IgD-negative memory B cell (primary cell): ENCODE measurements around the gene RIT2. TPM values are rescaled to one million over a fixed set of nuclear protein-coding genes. Genes with fewer than 3 reads are reported as not detected.

ENCODE experiments used
- H3K27ac Mint-ChIP-seq, 3 donors: one replicate each; pipeline ENCODE4 v1.8.0; 2020 to 2022; ENCODE audit warnings: mild to moderate bottlenecking in 3 of 3, mixed read lengths in 3 of 3, moderate library complexity in 1 of 3
- H3K27me3 Mint-ChIP-seq: one replicate; pipeline ENCODE4 v1.8.0; 2021; ENCODE audit warnings: mixed read lengths
- H3K36me3 Mint-ChIP-seq: one replicate; pipeline ENCODE4 v1.8.0; 2020; ENCODE audit warnings: mild to moderate bottlenecking, mixed read lengths
- H3K4me1 Mint-ChIP-seq, 3 donors: one replicate each; pipeline ENCODE4 v1.8.0; 2020 to 2022; ENCODE audit warnings: mixed read lengths in 3 of 3, mild to moderate bottlenecking in 1 of 3
- H3K4me3 Mint-ChIP-seq, 4 donors: one replicate each; pipeline ENCODE4 v1.8.0; 2020 to 2022; ENCODE audit warnings: mild to moderate bottlenecking in 4 of 4, mixed read lengths in 4 of 4, moderate library complexity in 3 of 4
- H3K9me3 Mint-ChIP-seq, 3 donors: one replicate each; pipeline ENCODE4 v1.8.0; 2020 to 2021; ENCODE audit warnings: mixed read lengths in 3 of 3, mild to moderate bottlenecking in 1 of 3
- polyA plus RNA-seq: library from polyadenylated mRNA; unstranded; fragments of 300-500 nt; fragmentation: Illumina TruSeq; gene quantifications from one replicate; pipeline ENCODE4 v1.2.3, GENCODE V29; 2021

RIT2 gene
- polyA plus RNA-seq, 1 donor from 2014 or later: not detected

GRCh38 chr18:42950732-42951131 lies 164.8 kb downstream of the RIT2 start:
- Mint-ChIP-seq H3K9me3 (peaks cover 0 to 2% (median 0%) of the 10 kb centered on the region in 3 donors), H3K27me3 (no peaks in the 10 kb centered on the region), H3K27ac (no peak overlapping the region), H3K4me1 (no peaks in the 10 kb centered on the region), H3K36me3 (no peaks in the 10 kb centered on the region), H3K4me3 (no peak overlapping the region)

GRCh38 chr18:42948831-42949230 lies 166.7 kb downstream of the RIT2 start:
- Mint-ChIP-seq H3K36me3 (no peaks in the 10 kb centered on the region), H3K4me1 (no peaks in the 10 kb centered on the region), H3K27me3 (no peaks in the 10 kb centered on the region), H3K27ac (no peak overlapping the region), H3K4me3 (no peak overlapping the region), H3K9me3 (peaks cover 0 to 5% (median 0%) of the 10 kb centered on the region in 3 donors)

- Mint-ChIP-seq H3K4me3 (no peak overlapping the region), H3K27ac (no peak overlapping the region), H3K9me3 (peaks cover 0 to 6% (median 5%) of the 10 kb centered on the region in 3 donors), H3K4me1 (no peaks in the 10 kb centered on the region), H3K36me3 (no peaks in the 10 kb centered on the region), H3K27me3 (no peaks in the 10 kb centered on the region)
Observed at GRCh38 chr18:42941860-42942259, 173.6 kb downstream of the RIT2 start.

DNA sequence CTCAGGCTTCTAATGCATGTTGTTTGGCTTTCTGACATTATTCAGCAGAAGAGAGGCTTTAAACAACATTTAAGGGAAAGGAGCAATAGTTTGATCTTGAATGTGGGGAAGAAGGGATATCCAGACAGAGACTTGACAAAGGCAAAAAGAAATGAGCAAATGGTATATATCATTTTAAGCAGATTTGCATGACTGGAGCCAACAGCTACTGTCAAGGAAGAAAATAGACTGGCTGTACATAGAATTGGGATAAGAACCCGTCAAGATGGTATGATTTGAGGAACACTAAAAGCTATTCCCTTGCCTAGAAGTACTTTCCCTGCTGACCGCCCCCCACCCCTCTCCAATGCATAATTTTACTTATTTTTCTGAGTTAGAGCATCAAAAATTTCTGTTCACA lies 174.5 kb downstream of the RIT2 start:
- peaks cover 0 to 9% (median 6%) of the 10 kb centered on the region in 3 donors for H3K9me3 Mint-ChIP-seq
- H3K36me3 Mint-ChIP-seq: no peaks in the 10 kb centered on the region
- no peaks in the 10 kb centered on the region for H3K4me1 Mint-ChIP-seq
- no peaks in the 10 kb centered on the region for H3K27me3 Mint-ChIP-seq
- H3K4me3 Mint-ChIP-seq: no peak overlapping the region
- no peak overlapping the region for H3K27ac Mint-ChIP-seq

- Mint-ChIP-seq H3K4me1 (no peaks in the 10 kb centered on the region), H3K27me3 (no peaks in the 10 kb centered on the region), H3K4me3 (no peak overlapping the region), H3K9me3 (peaks cover 0 to 7% (median 2%) of the 10 kb centered on the region in 3 donors), H3K27ac (no peak overlapping the region), H3K36me3 (no peaks in the 10 kb centered on the region)
Observed at GRCh38 chr18:42937436-42937835, 178.0 kb downstream of the RIT2 start.

- H3K9me3 Mint-ChIP-seq: peaks cover 0 to 3% (median 2%) of the 10 kb centered on the region in 3 donors
- no peaks in the 10 kb centered on the region for H3K36me3 Mint-ChIP-seq
- no peaks in the 10 kb centered on the region for H3K27me3 Mint-ChIP-seq
- H3K4me1 Mint-ChIP-seq: no peaks in the 10 kb centered on the region
- no peak overlapping the region for H3K27ac Mint-ChIP-seq
- no peak overlapping the region for H3K4me3 Mint-ChIP-seq
Observed at GRCh38 chr18:42936289-42936688, 179.2 kb downstream of the RIT2 start.

GRCh38 chr18:42931491-42931890 lies 184.0 kb downstream of the RIT2 start:
- Mint-ChIP-seq H3K36me3 (no peaks in the 10 kb centered on the region), H3K27ac (no peak overlapping the region), H3K27me3 (no peaks in the 10 kb centered on the region), H3K9me3 (peaks cover 0 to 11% (median 2%) of the 10 kb centered on the region in 3 donors), H3K4me1 (no peaks in the 10 kb centered on the region), H3K4me3 (no peak overlapping the region)

GRCh38 chr18:42929857-42930256 lies 185.6 kb downstream of the RIT2 start:
- no peak overlapping the region for H3K4me3 Mint-ChIP-seq
- H3K4me1 Mint-ChIP-seq: no peaks in the 10 kb centered on the region
- no peak overlapping the region for H3K27ac Mint-ChIP-seq
- H3K27me3 Mint-ChIP-seq: no peaks in the 10 kb centered on the region
- H3K9me3 Mint-ChIP-seq: peaks cover 0 to 7% (median 2%) of the 10 kb centered on the region in 3 donors
- H3K36me3 Mint-ChIP-seq: no peaks in the 10 kb centered on the region

DNA sequence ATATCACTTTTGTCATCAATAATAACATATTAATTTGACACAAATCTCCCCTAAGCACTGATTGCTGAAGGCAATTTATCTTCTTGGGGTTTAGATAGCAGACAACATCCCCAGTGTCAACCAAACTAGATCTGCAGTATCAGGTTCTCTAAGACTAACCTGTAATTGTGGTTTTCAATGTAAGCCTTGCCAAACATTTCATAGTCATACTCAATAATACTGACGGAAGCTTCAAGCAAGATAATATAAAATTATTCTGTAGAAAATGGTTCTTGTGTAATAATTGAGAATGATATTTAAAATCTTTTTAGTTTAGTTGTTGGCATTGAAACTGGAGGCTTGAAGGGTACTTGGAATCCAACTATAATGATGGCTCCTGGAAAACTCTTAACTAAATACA lies 186.3 kb downstream of the RIT2 start:
- H3K4me1 Mint-ChIP-seq: no peaks in the 10 kb centered on the region
- peaks cover 0 to 7% (median 2%) of the 10 kb centered on the region in 3 donors for H3K9me3 Mint-ChIP-seq
- no peaks in the 10 kb centered on the region for H3K27me3 Mint-ChIP-seq

DNA sequence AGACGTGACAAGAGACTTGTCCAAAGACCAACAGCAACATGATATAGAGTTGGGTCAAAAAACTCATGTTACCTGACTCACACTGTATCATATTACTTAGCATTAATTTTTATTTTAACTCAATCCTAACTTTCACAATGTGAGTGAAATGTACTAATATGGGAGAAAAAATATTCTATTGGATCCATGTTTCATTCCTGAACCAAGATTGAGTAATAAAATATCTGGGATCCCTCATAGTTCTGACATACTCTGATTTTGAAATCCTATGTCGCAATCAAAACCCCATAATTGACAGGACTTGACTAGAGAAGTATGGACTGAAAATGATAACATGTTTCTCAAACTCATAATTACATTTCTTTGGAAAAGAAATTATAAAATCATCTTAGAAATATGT lies 190.4 kb downstream of the RIT2 start:
- Mint-ChIP-seq H3K9me3 (peaks cover 0 to 3% (median 0%) of the 10 kb centered on the region in 3 donors), H3K27me3 (no peaks in the 10 kb centered on the region), H3K27ac (no peak overlapping the region), H3K36me3 (no peaks in the 10 kb centered on the region), H3K4me3 (no peak overlapping the region), H3K4me1 (no peaks in the 10 kb centered on the region)

More for the DNA sequence above, 186.3 kb downstream of the RIT2 start:
- Mint-ChIP-seq H3K4me3 (no peak overlapping the region), H3K27ac (no peak overlapping the region), H3K36me3 (no peaks in the 10 kb centered on the region)

- no peaks in the 10 kb centered on the region for H3K4me1 Mint-ChIP-seq
- no peaks in the 10 kb centered on the region for H3K27me3 Mint-ChIP-seq
- H3K4me3 Mint-ChIP-seq: no peak overlapping the region
- no peaks in the 10 kb centered on the region for H3K36me3 Mint-ChIP-seq
- peaks cover 0 to 6% (median 3%) of the 10 kb centered on the region in 3 donors for H3K9me3 Mint-ChIP-seq
- no peak overlapping the region for H3K27ac Mint-ChIP-seq
Observed at GRCh38 chr18:42922363-42922762, 193.1 kb downstream of the RIT2 start.

- H3K27ac Mint-ChIP-seq: no peak overlapping the region
- no peaks in the 10 kb centered on the region for H3K36me3 Mint-ChIP-seq
- H3K4me1 Mint-ChIP-seq: no peaks in the 10 kb centered on the region
- H3K9me3 Mint-ChIP-seq: peaks cover 0 to 5% (median 3%) of the 10 kb centered on the region in 3 donors
- no peak overlapping the region for H3K4me3 Mint-ChIP-seq
- H3K27me3 Mint-ChIP-seq: no peaks in the 10 kb centered on the region
Observed at GRCh38 chr18:42921226-42921737, 194.2 kb downstream of the RIT2 start.

DNA sequence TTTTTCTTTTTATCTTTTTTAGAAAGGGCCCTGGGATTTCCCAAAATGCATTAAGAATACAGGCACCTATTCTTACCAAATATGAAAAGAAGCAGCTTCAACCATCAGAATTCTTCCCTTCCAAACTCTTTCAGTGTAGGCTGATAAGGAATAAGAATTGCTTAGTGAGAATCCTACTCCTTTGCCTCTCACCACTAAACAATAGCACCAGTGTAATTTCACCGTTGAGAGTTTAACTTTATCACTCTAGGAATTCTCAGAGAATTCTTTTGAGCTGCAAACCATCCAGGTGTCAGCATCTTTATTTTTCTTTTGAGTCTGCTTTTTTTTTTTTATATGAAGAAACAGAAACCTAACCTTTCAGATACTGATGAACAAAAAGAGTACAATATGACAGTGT lies 194.9 kb downstream of the RIT2 start:
- Mint-ChIP-seq H3K4me3 (no peak overlapping the region), H3K36me3 (no peaks in the 10 kb centered on the region), H3K4me1 (no peaks in the 10 kb centered on the region), H3K27ac (no peak overlapping the region), H3K27me3 (no peaks in the 10 kb centered on the region), H3K9me3 (peaks cover 0 to 5% (median 3%) of the 10 kb centered on the region in 3 donors)

DNA sequence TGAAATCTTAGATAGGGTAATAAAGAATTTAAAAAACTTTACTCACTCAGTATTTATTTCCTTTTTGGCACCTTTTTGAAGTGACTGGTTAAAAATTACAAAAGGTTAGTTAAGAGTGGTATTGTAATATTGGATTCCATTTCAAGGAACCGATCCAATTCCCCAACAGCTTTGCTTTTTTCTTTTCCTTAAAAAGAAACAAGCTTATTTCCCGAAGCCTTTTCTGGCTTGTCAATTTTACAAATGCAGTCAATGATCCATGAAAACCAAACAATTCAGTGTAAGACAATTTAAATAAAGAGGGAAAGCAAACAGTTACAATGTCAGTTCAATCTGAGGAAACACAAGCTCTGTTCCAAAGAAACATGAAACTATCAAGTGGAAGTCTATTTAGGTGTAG lies 200.2 kb downstream of the RIT2 start:
- Mint-ChIP-seq H3K4me3 (no peak overlapping the region), H3K4me1 (no peaks in the 10 kb centered on the region), H3K9me3 (peaks cover 2 to 5% (median 3%) of the 10 kb centered on the region in 3 donors), H3K36me3 (no peaks in the 10 kb centered on the region), H3K27ac (no peak overlapping the region), H3K27me3 (no peaks in the 10 kb centered on the region)

DNA sequence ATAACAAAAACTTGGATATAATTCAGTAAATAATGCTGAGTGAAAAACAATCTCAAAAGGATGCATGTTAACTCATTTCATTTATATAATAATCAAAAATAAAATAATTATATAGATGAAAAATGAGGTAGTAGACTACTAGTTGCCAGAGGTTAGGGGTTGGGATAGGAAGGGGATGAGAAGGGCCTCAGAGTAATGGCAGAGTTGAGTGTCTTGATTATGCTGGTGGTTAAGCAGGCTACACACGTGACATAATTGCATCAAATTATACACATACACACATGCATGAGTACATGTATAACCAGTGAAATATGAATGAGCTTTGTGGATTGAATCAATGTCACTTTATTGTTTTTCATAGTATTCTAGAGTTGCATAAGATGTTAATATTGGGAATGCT lies 201.0 kb downstream of the RIT2 start:
- Mint-ChIP-seq H3K27ac (no peak overlapping the region), H3K27me3 (no peaks in the 10 kb centered on the region), H3K4me1 (no peaks in the 10 kb centered on the region), H3K36me3 (no peaks in the 10 kb centered on the region), H3K9me3 (peaks cover 2 to 5% (median 3%) of the 10 kb centered on the region in 3 donors), H3K4me3 (no peak overlapping the region)

DNA sequence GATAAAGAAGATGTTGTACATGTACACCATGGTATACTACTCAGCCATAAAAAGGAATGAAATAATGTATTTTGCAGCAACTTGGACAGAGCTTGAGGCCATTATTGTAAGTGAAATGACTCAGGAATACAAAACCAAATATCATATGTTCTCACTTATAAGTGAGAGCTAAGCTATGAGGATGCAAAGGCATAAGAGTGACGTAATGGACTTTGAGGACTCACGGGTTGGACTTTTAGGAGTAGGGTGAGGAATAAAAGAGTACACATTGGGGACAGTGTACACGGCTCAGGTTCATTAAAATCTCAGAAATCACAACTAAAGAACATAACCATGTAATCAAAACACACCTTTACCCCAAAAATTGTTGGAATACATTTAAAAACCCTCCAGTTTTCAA lies 206.4 kb downstream of the RIT2 start:
- H3K9me3 Mint-ChIP-seq: peaks cover 0 to 2% (median 0%) of the 10 kb centered on the region in 3 donors
- no peaks in the 10 kb centered on the region for H3K36me3 Mint-ChIP-seq
- H3K4me3 Mint-ChIP-seq: no peak overlapping the region
- H3K27me3 Mint-ChIP-seq: no peaks in the 10 kb centered on the region
- H3K4me1 Mint-ChIP-seq: no peaks in the 10 kb centered on the region
- H3K27ac Mint-ChIP-seq: no peak overlapping the region
